DOHH2 (cell line): ENCODE data around the gene ATL3.

Experiments used
- EZH2phosphoT487 ChIP-seq: fragments of 200-600 bp; sonication (generic); IDR thresholded peaks from 2 replicates; pipeline ENCODE4 v1.6.1; 2017; ENCODE audit warnings: borderline replicate concordance, mild to moderate bottlenecking, antibody characterized with exemption, low read length, moderate library complexity, mixed read lengths
- TF ChIP-seq, protein P1 (sequence below): fragments of 200-600 bp; sonication (generic); IDR thresholded peaks from one replicate; pipeline ENCODE4 v1.5.1; 2014; ENCODE audit warnings: antibody characterized with exemption, mild to moderate bottlenecking, low read depth, low read length; ENCODE audit not compliant: poor library complexity, severe bottlenecking

- TF ChIP-seq, protein P1, sequence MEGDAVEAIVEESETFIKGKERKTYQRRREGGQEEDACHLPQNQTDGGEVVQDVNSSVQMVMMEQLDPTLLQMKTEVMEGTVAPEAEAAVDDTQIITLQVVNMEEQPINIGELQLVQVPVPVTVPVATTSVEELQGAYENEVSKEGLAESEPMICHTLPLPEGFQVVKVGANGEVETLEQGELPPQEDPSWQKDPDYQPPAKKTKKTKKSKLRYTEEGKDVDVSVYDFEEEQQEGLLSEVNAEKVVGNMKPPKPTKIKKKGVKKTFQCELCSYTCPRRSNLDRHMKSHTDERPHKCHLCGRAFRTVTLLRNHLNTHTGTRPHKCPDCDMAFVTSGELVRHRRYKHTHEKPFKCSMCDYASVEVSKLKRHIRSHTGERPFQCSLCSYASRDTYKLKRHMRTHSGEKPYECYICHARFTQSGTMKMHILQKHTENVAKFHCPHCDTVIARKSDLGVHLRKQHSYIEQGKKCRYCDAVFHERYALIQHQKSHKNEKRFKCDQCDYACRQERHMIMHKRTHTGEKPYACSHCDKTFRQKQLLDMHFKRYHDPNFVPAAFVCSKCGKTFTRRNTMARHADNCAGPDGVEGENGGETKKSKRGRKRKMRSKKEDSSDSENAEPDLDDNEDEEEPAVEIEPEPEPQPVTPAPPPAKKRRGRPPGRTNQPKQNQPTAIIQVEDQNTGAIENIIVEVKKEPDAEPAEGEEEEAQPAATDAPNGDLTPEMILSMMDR, result no peak
- TF ChIP-seq EZH2phosphoT487, result no peak
Measured at GRCh38 chr11:63681321-63682065, 10.3 kb upstream of the ATL3 start, which contains the start of gene RTN3.
